ENCODE data around the gene OASL.

Gene OASL

GRCh38 chr12:121015825-121016766 lies 22.9 kb downstream of the OASL start, which contains the start of gene C12orf43:
TSS of gene C12orf43 (minus strand) at chr12:121016487. CDS start at chr12:121016474, 13 bp downstream.
- DNase-seq (ENCODE audit: low read depth) = peak; percentile 95

- no peak for DNase-seq (ENCODE audit: low read depth)
These were observed 25.3 kb downstream of the OASL start for GRCh38 chr12:121013715-121014114.

GRCh38 chr12:121011820-121012219 lies 27.2 kb downstream of the OASL start:
- DNase-seq (ENCODE audit: low read depth) = no peak

- DNase-seq (ENCODE audit: low read depth) = no peak
These were observed 28.2 kb downstream of the OASL start for GRCh38 chr12:121010860-121011259.

GRCh38 chr12:121009741-121010140 lies 29.3 kb downstream of the OASL start:
- peak; percentile 60 for DNase-seq (ENCODE audit: low read depth)

- DNase-seq (ENCODE audit: low read depth) = no peak
These were observed 30.5 kb downstream of the OASL start for GRCh38 chr12:121008347-121009098.

GRCh38 chr12:121005346-121005815 lies 33.7 kb downstream of the OASL start:
- DNase-seq (ENCODE audit: low read depth) = peak; percentile 67

GRCh38 chr12:121004253-121004815 lies 34.7 kb downstream of the OASL start:
- DNase-seq (ENCODE audit: low read depth) = no peak

- no peak for DNase-seq (ENCODE audit: low read depth)
These were observed 35.4 kb downstream of the OASL start for GRCh38 chr12:121003650-121004049.

GRCh38 chr12:121001841-121002483 lies 37.1 kb downstream of the OASL start:
- no peak for DNase-seq (ENCODE audit: low read depth)

GRCh38 chr12:121001060-121001459 lies 38.0 kb downstream of the OASL start:
- DNase-seq (ENCODE audit: low read depth) = no peak

GRCh38 chr12:121000530-121000929 lies 38.5 kb downstream of the OASL start:
- DNase-seq (ENCODE audit: low read depth) = no peak

GRCh38 chr12:120999191-121000120 lies 39.6 kb downstream of the OASL start:
- DNase-seq (ENCODE audit: low read depth) = no peak

GRCh38 chr12:120998435-120998834 lies 40.6 kb downstream of the OASL start:
- DNase-seq (ENCODE audit: low read depth) = no peak

- DNase-seq (ENCODE audit: low read depth) = no peak
These were observed 41.6 kb downstream of the OASL start for GRCh38 chr12:120997448-120997847.

- DNase-seq (ENCODE audit: low read depth) = no peak
These were observed 42.8 kb downstream of the OASL start for GRCh38 chr12:120996133-120996746.

GRCh38 chr12:120994589-120995337 lies 44.3 kb downstream of the OASL start:
- DNase-seq (ENCODE audit: low read depth) = no peak

GRCh38 chr12:120994059-120994458 lies 45.0 kb downstream of the OASL start:
- DNase-seq (ENCODE audit: low read depth) = no peak

- no peak for DNase-seq (ENCODE audit: low read depth)
These were observed 45.5 kb downstream of the OASL start for GRCh38 chr12:120993496-120993895.

- DNase-seq (ENCODE audit: low read depth) = no peak
These were observed 46.1 kb downstream of the OASL start for GRCh38 chr12:120992989-120993388.

All from ELR (cell line).